Transverse colon (tissue), 4 donors: ENCODE data around the gene MOCS3. TPM values are rescaled to one million over a fixed set of nuclear protein-coding genes. Genes with fewer than 3 reads are reported as not detected.

ENCODE experiments used
- DNase-seq: peaks from one replicate; pipeline ENCODE4 v3.0.0-alpha.2; 2019
- H3K27ac ChIP-seq, 4 donors: fragments of 200-600 bp; sonication (generic); 2 replicates each; pipeline ENCODE4 v1.5.1; 2016 to 2018; ENCODE audit warnings: inconsistent platforms in 4 of 4
- H3K27me3 ChIP-seq: fragments of 200-600 bp; sonication (generic); 2 replicates; pipeline ENCODE4 v1.5.1; 2017; ENCODE audit warnings: inconsistent platforms
- H3K36me3 ChIP-seq, 4 donors: fragments of 200-600 bp; sonication (generic); 2 replicates each; pipeline ENCODE4 v1.5.1; 2017 to 2019; ENCODE audit warnings: inconsistent platforms in 4 of 4
- H3K4me1 ChIP-seq, 4 donors: fragments of 200-600 bp; sonication (generic); 2 replicates each; pipeline ENCODE4 v1.5.1; 2017 to 2020; ENCODE audit warnings: inconsistent platforms in 4 of 4
- H3K4me3 ChIP-seq, 4 donors: fragments of 200-600 bp; sonication (generic); 1 replicate in 1 of 4; 2 replicates in 3 of 4; pipeline versions ENCODE4 v1.5.1 to v1.6.1; 2017 to 2019; ENCODE audit warnings: inconsistent platforms in 4 of 4
- H3K9me3 ChIP-seq, 2 donors: fragments of 200-600 bp; sonication (generic); 2 replicates each; pipeline ENCODE4 v1.5.1; 2017 to 2019; ENCODE audit warnings: inconsistent platforms in 2 of 2
- CTCF ChIP-seq, 5 experiments: fragments of 200-600 bp in 3 of 5; fragments of 450-650 bp in 2 of 5; sonication (generic) in 3 of 5; IDR thresholded peaks; 1 replicate in 2 of 5; 2 replicates in 3 of 5; pipeline ENCODE4 v1.5.1; 2016 to 2017; ENCODE audit warnings: antibody characterized with exemption in 5 of 5, inconsistent platforms in 3 of 5, mild to moderate bottlenecking in 2 of 5, moderate library complexity in 1 of 5
- EP300 ChIP-seq: sonication (generic); formaldehyde crosslinking; IDR thresholded peaks from one replicate; pipeline ENCODE4 v1.6.1; 2017; ENCODE audit warnings: antibody characterized with exemption, low read depth
- POLR2A ChIP-seq: fragments of 450-650 bp; IDR thresholded peaks from one replicate; pipeline ENCODE4 v1.6.1; 2016; ENCODE audit warnings: antibody characterized with exemption, mild to moderate bottlenecking, moderate library complexity
- POLR2AphosphoS5 ChIP-seq, 3 donors: sonication (generic); formaldehyde crosslinking; IDR thresholded peaks; one replicate each; pipeline ENCODE4 v1.6.1; 2016; ENCODE audit warnings: antibody characterized with exemption in 3 of 3
- WGBS, 2 donors: methylation state at CpG; one replicate each; pipeline ENCODE4 v1.1.5; 2018; ENCODE audit warnings: low coverage in 1 of 2; 5-methylcytosine and 5-hydroxymethylcytosine counted together
- in situ Hi-C, 4 donors: fragments of 200-750 bp; cut with MboI; loops; one replicate each; pipeline versions ENCODE4 v1.15.0 to v1.15.1; 2017; ENCODE audit warnings: low sequenced_read_pairs in 3 of 4, low pct_ligation_motif_present in 1 of 4, low pct_unique_long_range_greater_than_20kb in 1 of 4
- intact Hi-C: fragments of 100-400 bp; cut with DNase I; formaldehyde crosslinking; loops from one replicate; pipeline ENCODE4 v1.15.1; 2023; ENCODE audit warnings: low total_unique reads
- total RNA-seq, 4 donors: library from RNA; depleted of rRNA; stranded (reverse); fragments of >200 nt; gene quantifications; one replicate each; pipeline ENCODE4 v1.1.0, GENCODE V29; 2016

MOCS3 gene
- total RNA-seq, 4 donors from 2014 or later: 3.7 to 10.7 (median 4.0) TPM

- TF ChIP-seq POLR2A (no peak), EP300 (peak; percentile 13), CTCF (IDR thresholded peaks at IDR 0.05) (no peak), POLR2AphosphoS5 (IDR thresholded peaks at IDR 0.05) (peak; percentile 16 to 60 (median 42))
- no peaks in the 10 kb centered on the region for H3K9me3 ChIP-seq
- H3K4me3 ChIP-seq: no peak overlapping the region
- peaks cover 0 to 12% (median 7%) of the 10 kb centered on the region in 4 donors for H3K4me1 ChIP-seq
- in situ Hi-C loops (loop anchor here (10.0 to 25.0 kb wide), 4 partner anchors 345 to 657 kb away; no protein-coding TSS in a partner anchor), intact Hi-C loops (no loop called here)
- H3K36me3 ChIP-seq: no peaks in the 10 kb centered on the region
- peak overlapping the region in 1 of 4 donors; percentile 12 for H3K27ac ChIP-seq
- peaks cover 25% of the 10 kb centered on the region for H3K27me3 ChIP-seq
- no peak for DNase-seq
- 36 to 43% methylated on average over 4 to 8 of the region's 8 CpGs for WGBS, 2 donors
These were observed 21.6 kb downstream of the MOCS3 start for GRCh38 chr20:50980071-50980681.

GRCh38 chr20:50980851-50981713 is 22.5 kb downstream of the MOCS3 start:
- in situ Hi-C loops: loop anchor here (10.0 to 25.0 kb wide), 4 partner anchors 344 to 656 kb away; no protein-coding TSS in a partner anchor
- peaks cover 34% of the 10 kb centered on the region for H3K27me3 ChIP-seq
- no peak overlapping the region for H3K27ac ChIP-seq

GRCh38 chr20:50981714-50982048 is 23.1 kb downstream of the MOCS3 start:
- H3K9me3 ChIP-seq: no peaks in the 10 kb centered on the region
- H3K27me3 ChIP-seq: peaks cover 40% of the 10 kb centered on the region
- 79 to 84% methylated on average over 2 to 3 of the region's 3 CpGs for WGBS, 2 donors
- H3K4me1 ChIP-seq: peaks cover 0 to 12% (median 7%) of the 10 kb centered on the region in 4 donors
- in situ Hi-C loops (loop anchor here (10.0 to 25.0 kb wide), 4 partner anchors 343 to 656 kb away; no protein-coding TSS in a partner anchor), intact Hi-C loops (no loop called here)
- H3K4me3 ChIP-seq: no peak overlapping the region
- TF ChIP-seq EP300 (no peak), CTCF (IDR thresholded peaks at IDR 0.05) (peak in 2 of 5 experiments; percentile 9 to 11)
- H3K27ac ChIP-seq: peak overlapping the region in 2 of 4 donors; percentile 11 to 47
- DNase-seq: no peak
- no peaks in the 10 kb centered on the region for H3K36me3 ChIP-seq

More at GRCh38 chr20:50980851-50981713, 22.5 kb downstream of the MOCS3 start:
- intact Hi-C loops: no loop called here
- H3K36me3 ChIP-seq: no peaks in the 10 kb centered on the region
- 54 to 71% methylated on average over 4 to 23 of the region's 26 CpGs for whole genome bisulfite sequencing, 2 donors
- H3K9me3 ChIP-seq: no peaks in the 10 kb centered on the region
- TF ChIP-seq POLR2A (no peak), CTCF (IDR thresholded peaks at IDR 0.05) (peak; percentile 73 to 85 (median 77))
- H3K4me3 ChIP-seq: no peak overlapping the region
- DNase-seq: peak; percentile 55
- peaks cover 0 to 12% (median 7%) of the 10 kb centered on the region in 4 donors for H3K4me1 ChIP-seq

GRCh38 chr20:50982363-50982762 is 23.7 kb downstream of the MOCS3 start:
- H3K36me3 ChIP-seq: no peaks in the 10 kb centered on the region
- TF ChIP-seq POLR2A (no peak), POLR2AphosphoS5 (IDR thresholded peaks at IDR 0.05) (no peak), CTCF (IDR thresholded peaks at IDR 0.05) (no peak), EP300 (no peak)
- no peaks in the 10 kb centered on the region for H3K9me3 ChIP-seq
- H3K4me1 ChIP-seq: peaks cover 0 to 12% (median 7%) of the 10 kb centered on the region in 4 donors
- H3K4me3 ChIP-seq: no peak overlapping the region
- in situ Hi-C loops: loop anchor here (10.0 to 25.0 kb wide), 4 partner anchors 342 to 655 kb away; no protein-coding TSS in a partner anchor
- 11% methylated on average over 4 of the region's 4 CpGs; no CpG with 5 or more reads in 1 of the 2 donors for WGBS, 2 donors
- intact Hi-C loops: no loop called here
- DNase-seq: peak; percentile 67
- H3K27ac ChIP-seq: peak overlapping the region in 2 of 4 donors; percentile 11 to 47
- peaks cover 43% of the 10 kb centered on the region for H3K27me3 ChIP-seq
